ENCODE data around the gene MAPRE3. TPM values are rescaled to one million over a fixed set of nuclear protein-coding genes. Genes with fewer than 3 reads are reported as not detected.

The MAPRE3 gene
- total RNA-seq, 4 donors from 2014 or later: 41.9 to 66.5 (median 53.9) TPM

GRCh38 chr2:26934335-26934724, 36.1 kb upstream of the MAPRE3 start:
- Histone ChIP-seq H3K4me3 (no peak overlapping the region), H3K36me3 (no peaks in the 10 kb centered on the region), H3K27me3 (peaks cover 0 to 5% (median 0%) of the 10 kb centered on the region in 3 donors), H3K9me3 (no peaks in the 10 kb centered on the region), H3K27ac (no peak overlapping the region), H3K4me1 (no peaks in the 10 kb centered on the region)
- ATAC-seq (no peak), DNase-seq (no peak)
- in situ Hi-C loops (cut with MboI; ENCODE audit: low sequenced_read_pairs in 4 of 4): loop anchor here in 1 of 4 donors (25.0 kb wide), 1 partner anchor 97 kb away; the partner anchor contains the start of gene DPYSL5
- no peak for TF ChIP-seq POLR2A (IDR thresholded peaks at IDR 0.05)
- no peak for TF ChIP-seq CTCF (IDR thresholded peaks at IDR 0.05 in 4 of 5, conservative IDR thresholded peaks at IDR 0.05 in 1 of 5)
- intact Hi-C loops (cut with DNase I; ENCODE audit: low total_unique reads): no loop called here

- Histone ChIP-seq H3K36me3 (no peaks in the 10 kb centered on the region), H3K27ac (no peak overlapping the region), H3K4me1 (no peaks in the 10 kb centered on the region), H3K4me3 (no peak overlapping the region), H3K27me3 (peaks cover 0 to under 1% (median 0%) of the 10 kb centered on the region in 3 donors), H3K9me3 (no peaks in the 10 kb centered on the region)
- in situ Hi-C loops (cut with MboI; ENCODE audit: low sequenced_read_pairs in 4 of 4): loop anchor here in 1 of 4 donors (25.0 kb wide), 1 partner anchor 98 kb away; the partner anchor contains the start of gene DPYSL5
- no peak for DNase-seq
- TF ChIP-seq POLR2A (IDR thresholded peaks at IDR 0.05): no peak
- TF ChIP-seq CTCF (IDR thresholded peaks at IDR 0.05 in 4 of 5, conservative IDR thresholded peaks at IDR 0.05 in 1 of 5): no peak
- intact Hi-C loops (cut with DNase I; ENCODE audit: low total_unique reads): no loop called here
- no peak for ATAC-seq
Measured at GRCh38 chr2:26934985-26935384, 35.5 kb upstream of the MAPRE3 start.

GRCh38 chr2:26936855-26937254, 33.6 kb upstream of the MAPRE3 start:
- TF ChIP-seq CTCF (IDR thresholded peaks at IDR 0.05 in 4 of 5, conservative IDR thresholded peaks at IDR 0.05 in 1 of 5): no peak
- in situ Hi-C loops (cut with MboI; ENCODE audit: low sequenced_read_pairs in 4 of 4): loop anchor here in 1 of 4 donors (25.0 kb wide), 1 partner anchor 100 kb away; the partner anchor contains the start of gene DPYSL5
- no peak for ATAC-seq
- no peak overlapping the region for H3K4me3 ChIP-seq
- no peak overlapping the region for H3K27ac ChIP-seq
- H3K4me1 ChIP-seq: no peaks in the 10 kb centered on the region
- intact Hi-C loops (cut with DNase I; ENCODE audit: low total_unique reads): no loop called here
- no peaks in the 10 kb centered on the region for H3K36me3 ChIP-seq
- no peaks in the 10 kb centered on the region for H3K27me3 ChIP-seq
- DNase-seq: no peak
- no peaks in the 10 kb centered on the region for H3K9me3 ChIP-seq

DNA sequence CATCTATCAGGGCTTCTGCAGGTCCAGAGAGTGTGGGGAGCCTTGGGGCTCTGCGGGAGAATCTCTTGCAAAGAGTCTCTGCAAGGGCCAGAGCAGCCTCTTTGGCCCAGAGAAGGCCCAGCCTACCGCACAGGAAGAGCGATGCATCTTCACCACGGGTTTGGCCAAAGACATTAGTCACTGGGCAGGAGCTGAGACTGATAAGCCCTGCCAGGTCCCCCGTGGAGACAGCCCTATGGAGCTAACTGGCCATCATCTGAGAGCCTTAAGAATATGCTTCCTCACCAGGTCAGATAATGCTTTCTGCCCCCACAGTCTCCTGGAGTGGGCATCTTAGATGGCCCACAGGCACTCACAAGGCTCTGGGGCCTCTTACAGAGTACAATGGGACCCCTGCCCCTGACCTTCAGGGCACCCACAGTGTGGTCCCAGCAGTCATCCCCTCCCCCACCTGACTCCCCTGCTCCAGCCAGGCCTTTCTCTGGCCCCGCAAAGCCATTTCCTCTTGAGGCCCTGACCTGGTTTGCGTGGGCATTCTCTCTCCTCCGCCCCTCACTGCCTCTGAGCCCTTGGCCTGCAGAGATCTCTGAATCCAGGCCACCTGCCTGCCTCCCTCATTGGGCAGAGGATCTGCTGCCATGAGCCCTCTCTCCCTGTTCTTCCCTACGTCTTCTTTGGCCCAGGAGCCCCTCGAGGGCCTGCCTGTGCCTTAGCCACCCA, 31.9 kb upstream of the MAPRE3 start:
- H3K36me3 ChIP-seq: no peaks in the 10 kb centered on the region
- intact Hi-C loops (cut with DNase I; ENCODE audit: low total_unique reads): no loop called here
- in situ Hi-C loops (cut with MboI; ENCODE audit: low sequenced_read_pairs in 4 of 4): loop anchor here in 1 of 4 donors (25.0 kb wide), 1 partner anchor 101 kb away; the partner anchor contains the start of gene DPYSL5
- peaks cover 0 to 4% (median 0%) of the 10 kb centered on the region in 3 donors for H3K27me3 ChIP-seq
- no peak overlapping the region for H3K4me3 ChIP-seq
- H3K27ac ChIP-seq: no peak overlapping the region
- TF ChIP-seq CTCF (IDR thresholded peaks at IDR 0.05 in 4 of 5, conservative IDR thresholded peaks at IDR 0.05 in 1 of 5) (no peak), POLR2A (IDR thresholded peaks at IDR 0.05) (no peak)
- ATAC-seq: no peak
- no peaks in the 10 kb centered on the region for H3K4me1 ChIP-seq
- no peak for DNase-seq
- H3K9me3 ChIP-seq: no peaks in the 10 kb centered on the region
